OCI-LY7 (cell line): ENCODE data around the gene HS1BP3.

Experiments used
- CTCF ChIP-seq: fragments of 200-600 bp; sonication (generic); conservative IDR thresholded peaks from 2 replicates; pipeline ENCODE4 v1.5.1; 2014; ENCODE audit warnings: mild to moderate bottlenecking, antibody characterized with exemption, low read length, moderate library complexity, mixed read lengths
- EZH2phosphoT487 ChIP-seq: fragments of 200-600 bp; sonication (generic); IDR thresholded peaks from 2 replicates; pipeline ENCODE4 v1.6.1; 2018; ENCODE audit warnings: low read depth, borderline replicate concordance, mild to moderate bottlenecking, mixed run types, antibody characterized with exemption, low read length, moderate library complexity, mixed read lengths

GRCh38 chr2:20599001-20599600, 51.8 kb downstream of the HS1BP3 start:
- TF ChIP-seq CTCF (no peak), EZH2phosphoT487 (no peak)
